ENCODE results near the gene XYLB.
A peak's percentile ranks its signal among the peaks of the same experiment; 100 is the strongest.

The XYLB gene

GRCh38 chr3:38325256-38325655 is 21.3 kb upstream of the XYLB start:
- DNase-seq: no peak

- DNase-seq: no peak
These were observed 19.1 kb upstream of the XYLB start for GRCh38 chr3:38327335-38328009.

- no peak for DNase-seq
These were observed 15.1 kb upstream of the XYLB start for GRCh38 chr3:38331257-38332022.

- DNase-seq: peak; percentile 14 to 21
These were observed 14.4 kb upstream of the XYLB start for GRCh38 chr3:38332201-38332600.

- no peak for DNase-seq
These were observed 12.2 kb upstream of the XYLB start for GRCh38 chr3:38334142-38335055.

GRCh38 chr3:38335263-38335662 is 11.3 kb upstream of the XYLB start:
- no peak for DNase-seq

GRCh38 chr3:38337703-38338102 is 8.9 kb upstream of the XYLB start:
- no peak for DNase-seq

GRCh38 chr3:38343797-38344594 is 2.6 kb upstream of the XYLB start:
- peak; percentile 33 to 55 for DNase-seq

- no peak for DNase-seq
These were observed 552 bp upstream of the XYLB start for GRCh38 chr3:38345879-38346586.

GRCh38 chr3:38347421-38348200 is 1.0 kb downstream of the XYLB start:
- no peak for DNase-seq

GRCh38 chr3:38348903-38349302 is 2.3 kb downstream of the XYLB start:
- DNase-seq: peak; percentile 49 to 68

GRCh38 chr3:38349684-38350359 is 3.2 kb downstream of the XYLB start:
- no peak for DNase-seq

- no peak for DNase-seq
These were observed 6.6 kb downstream of the XYLB start for GRCh38 chr3:38353151-38353550.

- DNase-seq: peak in 1 of 2 experiments; percentile 25
These were observed 8.2 kb downstream of the XYLB start for GRCh38 chr3:38354588-38355330.

- DNase-seq: no peak
These were observed 12.5 kb downstream of the XYLB start for GRCh38 chr3:38359038-38359437.

GRCh38 chr3:38360345-38360744 is 13.8 kb downstream of the XYLB start:
- no peak for DNase-seq

- no peak for DNase-seq
These were observed 14.9 kb downstream of the XYLB start for GRCh38 chr3:38361496-38361895.

- no peak for DNase-seq
These were observed 16.2 kb downstream of the XYLB start for GRCh38 chr3:38362825-38363224.

GRCh38 chr3:38364721-38365400 is 18.3 kb downstream of the XYLB start:
- no peak for DNase-seq
